ENCODE results near the gene WBP1. TPM values are rescaled to one million over a fixed set of nuclear protein-coding genes. Genes with fewer than 3 reads are reported as not detected.
A peak's percentile ranks its signal among the peaks of the same experiment; 100 is the strongest.
"Not testable (repeated sequence)": the region's sequence is repeated elsewhere in the genome, so short reads cannot be mapped to it uniquely, and the experiment has no call there.

WBP1 gene
- total RNA-seq, 2 experiments from 2014 or later, result 19.1 to 20.1 TPM

GRCh38 chr2:74439803-74440377 lies 18.3 kb upstream of the WBP1 start:
- no peaks in the 10 kb centered on the region for H3K36me3 Mint-ChIP-seq
- no peak overlapping the region for H3K27ac Mint-ChIP-seq
- H3K27me3 Mint-ChIP-seq, result peaks cover 44% of the 10 kb centered on the region
- peaks cover 7% of the 10 kb centered on the region for H3K4me1 Mint-ChIP-seq
- no peaks in the 10 kb centered on the region for H3K9me3 Mint-ChIP-seq
- no peak for DNase-seq
- H3K4me3 Mint-ChIP-seq, result no peak overlapping the region

- Mint-ChIP-seq H3K27ac (no peak overlapping the region), H3K9me3 (no peaks in the 10 kb centered on the region), H3K36me3 (no peaks in the 10 kb centered on the region), H3K27me3 (peaks cover 47% of the 10 kb centered on the region), H3K4me1 (peaks cover 7% of the 10 kb centered on the region), H3K4me3 (no peak overlapping the region)
- DNase-seq, result peak; percentile 73
Measured at GRCh38 chr2:74440378-74441169, 17.7 kb upstream of the WBP1 start.

- Mint-ChIP-seq H3K4me3 (peak overlapping the region; percentile 2), H3K27ac (no peak overlapping the region), H3K4me1 (peaks cover 7% of the 10 kb centered on the region), H3K27me3 (peaks cover 47% of the 10 kb centered on the region), H3K9me3 (no peaks in the 10 kb centered on the region), H3K36me3 (no peaks in the 10 kb centered on the region)
- DNase-seq, result no peak
Measured at GRCh38 chr2:74441170-74441689, 17.0 kb upstream of the WBP1 start.

GRCh38 chr2:74441690-74442482 lies 16.4 kb upstream of the WBP1 start, which contains the start of gene RTKN:
RTKN (minus strand) TSS chr2:74441937; CDS start chr2:74441816, 121 bp downstream.
- Mint-ChIP-seq H3K27me3 (peaks cover 47% of the 10 kb centered on the region), H3K4me1 (peaks cover 7% of the 10 kb centered on the region), H3K9me3 (no peaks in the 10 kb centered on the region), H3K36me3 (no peaks in the 10 kb centered on the region), H3K4me3 (peak within 1 kb of the TSS; percentile 62), H3K27ac (no peak within 1 kb of the TSS)
- peak; percentile 46 for DNase-seq

DNA sequence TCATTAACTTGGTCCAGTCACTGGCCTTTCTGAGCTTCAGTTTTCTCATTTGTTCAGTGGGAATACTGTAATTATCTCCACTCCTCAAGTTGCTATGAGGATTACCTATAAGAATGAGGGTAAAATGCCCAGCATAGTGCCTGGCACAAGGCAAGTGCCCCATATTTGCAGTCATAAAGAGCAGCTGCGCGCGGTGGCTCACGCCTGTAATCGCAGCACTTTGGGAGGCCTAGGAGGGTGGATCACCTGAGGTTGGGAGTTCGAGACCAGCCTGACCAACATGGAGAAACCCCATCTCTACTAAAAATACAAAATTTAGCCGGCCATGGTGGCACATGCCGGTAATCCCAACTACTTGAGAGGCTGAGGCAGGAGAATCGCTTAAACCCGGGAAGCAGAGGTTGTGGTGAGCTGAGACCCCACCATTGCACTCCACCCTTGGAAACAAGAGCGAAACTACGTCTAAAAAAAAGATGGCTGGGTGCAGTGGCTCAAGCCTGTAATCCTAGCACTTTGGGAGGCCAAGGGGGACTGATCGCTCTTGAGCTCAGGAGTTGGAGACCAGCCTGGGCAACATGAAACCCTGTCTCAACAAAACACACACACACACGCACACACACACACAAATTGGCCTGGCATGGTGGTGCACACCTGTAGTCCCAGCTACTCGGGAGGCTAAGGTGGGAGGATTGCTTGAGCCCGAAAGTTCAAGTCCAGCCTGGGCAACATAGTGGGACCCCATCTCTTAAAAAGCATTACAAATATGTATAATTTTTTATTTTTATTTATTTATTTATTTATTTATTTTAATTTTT lies 15.5 kb upstream of the WBP1 start:
- H3K4me1 Mint-ChIP-seq, H3K9me3 Mint-ChIP-seq, DNase-seq, H3K27ac Mint-ChIP-seq, H3K36me3 Mint-ChIP-seq: not testable (repeated sequence)
- peak overlapping the region; percentile 62 for H3K4me3 Mint-ChIP-seq
- peaks cover 47% of the 10 kb centered on the region for H3K27me3 Mint-ChIP-seq

DNA sequence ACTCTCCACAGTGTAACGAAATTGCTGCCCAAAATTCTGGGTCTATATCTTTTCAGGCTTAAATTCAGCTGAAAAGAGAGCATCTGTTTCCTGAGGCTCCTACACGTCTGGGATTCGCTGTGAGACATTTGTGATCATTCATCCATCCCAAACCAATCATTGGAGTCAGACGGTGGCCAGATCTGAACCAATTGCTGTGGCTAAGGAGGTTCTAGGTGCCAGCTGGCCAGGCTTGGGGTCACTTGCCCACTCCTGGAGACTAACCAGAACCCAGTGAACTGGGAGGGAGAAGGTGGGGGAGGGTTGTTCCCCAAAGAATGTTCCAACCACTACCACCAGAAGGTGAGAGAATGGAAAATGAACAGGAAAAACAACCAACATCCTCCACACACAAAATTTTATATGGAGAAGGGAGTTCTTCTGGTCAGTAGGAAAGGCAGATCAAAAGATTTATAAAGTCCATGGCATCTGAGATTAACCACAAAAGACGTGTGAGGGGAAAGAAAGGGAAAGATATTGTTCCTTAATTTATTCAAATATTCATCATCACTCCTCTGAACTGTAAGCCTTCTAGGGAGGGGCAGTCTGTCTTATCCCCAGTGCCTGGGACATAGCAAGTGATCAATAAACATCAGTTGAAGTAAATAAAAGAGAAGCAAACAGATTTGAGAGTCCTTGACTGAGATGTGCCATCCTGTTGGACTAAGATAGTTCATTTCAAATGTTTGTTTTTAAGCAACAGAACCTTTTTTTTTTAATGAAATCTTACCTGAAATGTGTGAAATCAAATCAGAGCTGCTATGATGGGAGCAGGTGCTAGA lies 13.5 kb upstream of the WBP1 start:
- no peaks in the 10 kb centered on the region for H3K9me3 Mint-ChIP-seq
- DNase-seq, result no peak
- H3K4me1 Mint-ChIP-seq, result peaks cover 5% of the 10 kb centered on the region
- H3K27ac Mint-ChIP-seq, result no peak overlapping the region
- H3K27me3 Mint-ChIP-seq, result peaks cover 35% of the 10 kb centered on the region
- H3K36me3 Mint-ChIP-seq, result no peaks in the 10 kb centered on the region
- H3K4me3 Mint-ChIP-seq, result no peak overlapping the region

DNA sequence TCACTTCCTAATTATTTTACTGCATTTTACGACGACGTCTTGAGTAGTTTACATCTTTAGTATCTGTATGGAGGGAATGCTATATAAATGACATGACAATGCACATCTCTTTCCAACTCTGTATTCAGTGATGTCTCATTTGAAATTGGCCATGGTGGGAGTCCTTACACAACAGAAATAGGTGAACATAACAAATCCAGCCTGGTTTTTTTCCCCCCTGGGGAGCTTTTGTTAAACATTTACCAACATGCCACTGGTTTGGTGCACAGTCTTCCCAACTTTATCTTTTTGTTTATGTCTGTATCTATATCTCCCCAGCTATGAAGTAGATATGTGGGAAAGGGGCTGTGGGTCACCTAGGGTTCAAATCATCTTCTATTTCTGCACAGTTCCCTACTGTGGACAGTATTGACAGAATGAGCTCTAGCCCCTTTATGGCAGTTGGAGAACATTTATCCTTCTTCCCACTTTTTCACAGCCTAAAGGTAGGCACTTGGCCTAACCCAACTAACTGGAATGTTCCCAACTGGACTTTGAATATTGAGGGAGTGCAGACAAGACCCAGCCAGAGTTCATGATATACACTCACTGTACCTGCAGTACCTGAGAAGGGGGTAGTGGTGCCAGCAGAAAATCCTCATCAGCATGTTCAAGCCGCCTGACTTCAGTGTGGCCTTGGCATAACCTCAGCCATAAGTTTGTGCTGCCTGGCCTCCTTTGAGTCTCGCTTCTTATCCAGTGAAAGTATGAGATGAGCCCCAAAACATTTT lies 10.8 kb upstream of the WBP1 start:
- peaks cover 5% of the 10 kb centered on the region for H3K4me1 Mint-ChIP-seq
- H3K27me3 Mint-ChIP-seq, result peaks cover 13% of the 10 kb centered on the region
- H3K27ac Mint-ChIP-seq, result no peak overlapping the region
- no peaks in the 10 kb centered on the region for H3K9me3 Mint-ChIP-seq
- no peaks in the 10 kb centered on the region for H3K36me3 Mint-ChIP-seq
- no peak overlapping the region for H3K4me3 Mint-ChIP-seq
- DNase-seq, result no peak

DNA sequence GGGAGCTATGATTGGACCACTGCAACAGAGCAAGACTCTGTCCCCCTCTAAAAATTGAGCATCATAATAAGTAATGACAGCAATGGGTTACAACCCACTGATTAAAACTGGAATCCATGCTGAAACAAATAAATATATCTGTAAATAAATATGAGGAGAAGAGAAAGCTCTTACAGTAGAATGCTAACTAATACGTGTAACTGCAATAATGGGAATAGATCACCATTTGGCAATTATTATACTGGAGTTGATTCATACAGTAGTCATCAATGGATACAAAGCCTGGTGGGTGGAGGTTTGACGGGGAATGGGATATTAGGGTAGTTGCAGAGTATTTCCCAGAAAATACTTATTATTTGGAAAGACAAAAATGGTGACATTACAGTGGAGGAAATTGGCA lies 9.5 kb upstream of the WBP1 start:
- peaks cover 7% of the 10 kb centered on the region for H3K27me3 Mint-ChIP-seq
- H3K9me3 Mint-ChIP-seq, result no peaks in the 10 kb centered on the region
- H3K36me3 Mint-ChIP-seq, result no peaks in the 10 kb centered on the region
- peaks cover 7% of the 10 kb centered on the region for H3K4me1 Mint-ChIP-seq
- no peak overlapping the region for H3K27ac Mint-ChIP-seq
- no peak overlapping the region for H3K4me3 Mint-ChIP-seq
- DNase-seq, result no peak

GRCh38 chr2:74450570-74451190 lies 7.6 kb upstream of the WBP1 start:
- no peaks in the 10 kb centered on the region for H3K27me3 Mint-ChIP-seq
- H3K36me3 Mint-ChIP-seq, result peaks cover 6% of the 10 kb centered on the region
- DNase-seq, result no peak
- H3K4me1 Mint-ChIP-seq, result peaks cover 13% of the 10 kb centered on the region
- no peak overlapping the region for H3K27ac Mint-ChIP-seq
- H3K4me3 Mint-ChIP-seq, result no peak overlapping the region
- no peaks in the 10 kb centered on the region for H3K9me3 Mint-ChIP-seq

GRCh38 chr2:74454654-74455511 lies 3.4 kb upstream of the WBP1 start, which contains the start of gene INO80B:
INO80B (plus strand) TSS chr2:74455087; CDS start chr2:74455117, 30 bp downstream.
- Mint-ChIP-seq H3K27ac (peak within 1 kb of the TSS; percentile 99), H3K4me1 (peaks cover 43% of the 10 kb centered on the region), H3K27me3 (peaks cover 5% of the 10 kb centered on the region)

GRCh38 chr2:74457129-74457548 lies 1.1 kb upstream of the WBP1 start:
- no peak for DNase-seq
- Mint-ChIP-seq H3K27ac (peak overlapping the region; percentile 99), H3K4me1 (peaks cover 47% of the 10 kb centered on the region), H3K9me3 (no peaks in the 10 kb centered on the region), H3K36me3 (peaks cover 13% of the 10 kb centered on the region), H3K27me3 (peaks cover 5% of the 10 kb centered on the region), H3K4me3 (peak overlapping the region; percentile 98)

More at GRCh38 chr2:74454654-74455511, 3.4 kb upstream of the WBP1 start, which contains the start of gene INO80B:
- DNase-seq, result peak; percentile 95
- H3K4me3 Mint-ChIP-seq, result peak within 1 kb of the TSS; percentile 98
- no peaks in the 10 kb centered on the region for H3K9me3 Mint-ChIP-seq
- H3K36me3 Mint-ChIP-seq, result peaks cover 13% of the 10 kb centered on the region

GRCh38 chr2:74457549-74458131 lies 598 bp upstream of the WBP1 start:
- H3K27ac Mint-ChIP-seq, result peak overlapping the region; percentile 99
- peaks cover 43% of the 10 kb centered on the region for H3K4me1 Mint-ChIP-seq
- H3K4me3 Mint-ChIP-seq, result peak overlapping the region; percentile 98
- H3K27me3 Mint-ChIP-seq, result peaks cover 5% of the 10 kb centered on the region
- peak; percentile 89 for DNase-seq
- H3K9me3 Mint-ChIP-seq, result no peaks in the 10 kb centered on the region
- peaks cover 13% of the 10 kb centered on the region for H3K36me3 Mint-ChIP-seq
